RCC 7860 (cell line): ENCODE data around the gene SP2.

Experiments
- DNase-seq: peaks from one replicate; pipeline ENCODE4 v3.0.0-alpha.2; 2015; ENCODE audit warnings: low spot score
- FAIRE-seq: peaks from 2 replicates; lab custom pipeline; 2012; peaks lifted over from hg19 to GRCh38; lab: Jason Lieb, UNC

The SP2 gene

GRCh38 chr17:47869114-47869513, 26.9 kb upstream of the SP2 start:
- no peak for DNase-seq
- no peak for FAIRE-seq

DNA sequence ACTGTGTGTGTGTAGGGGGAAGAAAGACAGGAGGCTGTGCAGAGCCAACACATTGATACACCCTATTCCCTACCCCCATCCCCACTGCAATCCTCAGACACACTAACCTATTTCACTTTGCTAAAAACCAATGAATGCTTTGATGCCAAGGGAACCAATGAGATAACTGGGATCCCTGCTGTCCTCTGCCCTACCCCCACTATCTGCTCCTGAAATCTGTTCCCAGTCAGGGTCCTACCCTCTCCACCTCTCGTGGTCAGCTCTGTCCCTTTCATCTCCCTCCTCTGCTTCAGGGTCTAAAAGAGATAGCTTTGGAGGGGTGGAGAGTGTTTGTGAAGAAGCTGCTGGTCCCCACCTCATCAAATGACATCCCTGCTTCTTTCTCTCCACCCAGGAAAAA, 26.0 kb upstream of the SP2 start:
- DNase-seq (no peak), FAIRE-seq (no peak)

DNA sequence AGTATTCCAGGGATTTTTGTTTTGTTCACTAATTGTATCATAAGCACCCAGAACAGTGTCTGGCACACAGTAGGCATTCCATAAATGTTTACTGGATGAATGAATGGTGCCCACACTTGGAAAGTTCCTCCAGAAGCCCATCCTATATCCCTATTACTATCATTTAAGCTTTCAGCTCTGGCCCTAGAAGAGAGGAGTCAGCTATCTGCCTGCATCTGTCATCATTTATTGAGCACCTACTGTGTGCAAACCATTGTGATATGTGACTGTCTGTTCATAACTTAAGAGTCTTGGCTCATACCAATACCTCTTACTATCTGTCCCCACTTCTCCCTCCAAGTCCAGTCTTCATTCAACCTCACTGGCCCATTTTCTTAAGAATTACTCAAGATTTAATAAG, 25.0 kb upstream of the SP2 start:
- no peak for FAIRE-seq
- DNase-seq, result no peak

GRCh38 chr17:47872019-47872650, 23.9 kb upstream of the SP2 start:
- DNase-seq, result no peak
- FAIRE-seq, result no peak

GRCh38 chr17:47872651-47873161, 23.3 kb upstream of the SP2 start:
- FAIRE-seq (no peak), DNase-seq (no peak)

GRCh38 chr17:47873200-47874090, 22.6 kb upstream of the SP2 start:
- FAIRE-seq (no peak), DNase-seq (no peak)

DNA sequence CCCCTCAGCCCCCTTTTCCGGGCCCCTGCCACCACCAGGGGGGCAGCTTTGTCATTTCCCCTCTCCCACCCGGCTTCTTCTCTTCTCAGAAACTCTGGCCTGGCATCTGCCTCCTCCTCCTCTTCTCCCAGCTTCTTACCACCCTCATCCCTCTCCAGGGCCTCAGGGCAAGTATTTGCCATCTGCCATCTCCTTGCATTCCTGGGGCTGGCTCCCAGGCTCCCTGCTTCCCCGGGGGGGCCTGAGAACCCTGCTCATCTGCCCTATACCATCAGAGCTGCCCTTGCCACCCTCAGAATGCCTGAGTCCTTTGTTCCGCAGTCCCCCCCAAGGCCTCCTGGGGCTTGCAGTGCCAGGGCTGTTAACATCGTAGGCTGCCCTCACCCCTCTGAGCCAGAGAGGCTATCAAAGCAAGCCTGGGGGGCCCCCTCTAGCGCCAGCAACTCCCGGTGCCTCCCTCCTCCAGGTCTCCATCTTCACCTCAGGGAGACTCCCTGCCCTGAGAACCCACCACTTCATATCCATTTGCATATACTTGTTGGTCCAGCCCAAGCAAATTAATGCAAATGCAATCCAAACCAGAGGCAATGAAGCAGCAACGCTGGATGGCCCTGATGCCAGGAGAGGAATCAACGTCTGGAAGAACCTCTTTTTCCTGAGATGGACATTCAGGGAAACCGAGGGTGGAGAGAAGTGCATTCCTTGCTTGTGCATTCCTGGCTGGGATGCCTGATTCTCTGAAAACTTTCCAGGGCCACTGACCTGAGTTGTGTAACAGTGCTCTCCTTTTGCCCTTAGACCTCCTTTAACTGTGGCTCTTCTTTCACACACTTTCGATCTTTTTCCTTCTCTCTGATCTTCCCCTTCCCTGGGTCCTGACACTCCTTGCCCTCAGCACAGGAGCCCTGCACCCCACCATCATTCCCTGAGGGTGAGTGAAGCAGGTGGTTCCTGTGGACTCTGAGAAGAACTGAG, 20.7 kb upstream of the SP2 start:
- DNase-seq, result no peak
- FAIRE-seq, result no peak

GRCh38 chr17:47877368-47878034, 18.5 kb upstream of the SP2 start:
- DNase-seq (no peak), FAIRE-seq (no peak)

- no peak for DNase-seq
- no peak for FAIRE-seq
Measured at GRCh38 chr17:47878203-47879027, 17.6 kb upstream of the SP2 start.

- DNase-seq (peak; percentile 88), FAIRE-seq (peak; percentile 86)
Measured at GRCh38 chr17:47879028-47879585, 16.9 kb upstream of the SP2 start.

DNA sequence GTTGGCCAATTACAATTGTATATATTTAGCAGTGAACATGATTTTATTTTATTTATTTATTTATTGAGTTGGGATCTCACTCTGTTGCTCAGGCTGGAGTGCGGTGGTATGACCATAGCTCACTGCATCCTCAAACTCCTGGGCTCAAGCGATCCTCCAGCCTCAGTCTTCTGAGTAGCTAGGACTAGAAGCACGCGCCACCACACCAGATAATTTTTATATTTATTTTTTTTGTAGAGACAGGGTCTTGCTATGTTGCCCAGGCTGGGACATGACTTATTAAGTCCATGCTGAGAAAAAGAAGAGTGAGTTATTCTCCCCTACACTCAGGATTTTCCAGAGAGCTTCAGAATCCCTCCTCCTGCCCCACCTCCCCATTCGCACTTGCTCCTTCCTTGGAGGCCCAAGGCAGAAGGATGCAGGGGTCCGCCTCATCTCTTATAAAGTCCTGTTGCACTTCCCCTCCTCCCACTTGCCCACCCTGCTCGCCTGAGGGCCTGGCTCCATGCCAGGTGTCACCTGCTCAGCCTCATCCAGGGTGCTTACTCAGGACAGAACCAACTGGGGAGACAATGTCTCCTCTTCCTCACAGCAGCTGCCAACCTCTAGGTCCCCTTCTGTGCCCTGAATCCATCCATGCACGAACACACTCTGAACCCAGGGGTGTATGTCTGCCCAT, 16.1 kb upstream of the SP2 start:
- FAIRE-seq (no peak), DNase-seq (no peak)

DNA sequence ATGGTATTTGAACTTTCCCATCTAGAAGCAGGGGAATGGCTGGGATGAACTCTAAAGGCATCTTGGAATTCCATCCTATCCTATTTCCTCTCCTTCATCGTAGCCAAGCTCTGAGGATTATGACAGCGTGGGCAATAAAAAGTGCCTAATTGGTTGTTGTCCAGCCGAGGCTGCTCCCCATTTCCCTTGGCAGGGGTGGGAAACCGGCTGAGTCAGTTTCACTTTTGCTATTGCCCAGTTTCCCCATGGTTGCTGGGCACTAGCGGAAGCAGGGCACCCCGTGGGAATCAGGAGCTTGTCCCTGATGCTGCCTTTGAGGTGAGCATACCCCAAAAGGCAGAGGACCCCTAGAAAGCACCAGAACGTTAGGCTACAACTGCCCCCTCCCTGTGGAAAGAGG, 13.8 kb upstream of the SP2 start:
- FAIRE-seq, result no peak

GRCh38 chr17:47882695-47883588, 13.1 kb upstream of the SP2 start:
- DNase-seq (no peak), FAIRE-seq (no peak)

More for the DNA sequence above, 13.8 kb upstream of the SP2 start:
- no peak for DNase-seq

DNA sequence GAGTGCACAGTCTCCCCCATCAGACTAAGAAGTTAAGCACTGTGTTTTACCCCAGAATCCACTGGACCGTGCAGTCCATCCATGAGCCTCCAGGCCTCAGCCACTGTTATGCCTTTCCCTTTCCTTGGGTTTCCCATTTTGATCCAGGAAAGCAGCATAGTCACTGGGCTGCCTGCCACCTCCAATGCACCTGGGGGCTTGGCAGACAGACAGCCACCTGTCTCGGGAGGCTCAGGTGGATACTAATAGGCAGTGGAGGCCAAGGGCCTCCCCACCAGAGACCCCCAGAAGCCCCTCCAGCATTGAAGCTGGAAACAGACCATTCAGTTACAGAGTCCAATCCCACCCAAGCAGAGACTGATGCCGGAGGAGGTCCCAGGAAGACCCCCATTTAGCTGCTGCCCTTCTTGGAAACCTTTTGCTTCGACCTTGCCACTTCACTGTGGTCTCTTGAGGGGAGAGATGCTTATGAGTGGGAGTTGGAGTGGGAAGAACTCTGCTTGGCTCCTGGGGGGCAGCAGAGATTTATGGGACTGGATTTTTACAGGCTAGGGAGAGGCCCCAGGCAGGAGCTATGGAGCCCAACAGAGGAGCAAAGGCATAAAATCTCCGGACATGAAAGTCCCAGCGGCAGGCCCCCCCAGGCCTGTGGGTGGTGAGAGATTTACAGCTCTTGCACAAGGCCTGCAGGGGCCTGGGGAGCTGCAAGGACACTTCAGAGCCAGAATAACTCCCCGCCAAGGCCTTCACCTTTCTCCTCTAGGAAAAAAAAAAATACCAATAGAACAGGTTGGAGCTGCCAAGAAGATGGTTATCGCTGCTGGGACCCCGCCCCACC, 12.2 kb upstream of the SP2 start:
- FAIRE-seq (no peak), DNase-seq (no peak)

- FAIRE-seq, result no peak
Measured at GRCh38 chr17:47884427-47884740, 11.7 kb upstream of the SP2 start.

DNA sequence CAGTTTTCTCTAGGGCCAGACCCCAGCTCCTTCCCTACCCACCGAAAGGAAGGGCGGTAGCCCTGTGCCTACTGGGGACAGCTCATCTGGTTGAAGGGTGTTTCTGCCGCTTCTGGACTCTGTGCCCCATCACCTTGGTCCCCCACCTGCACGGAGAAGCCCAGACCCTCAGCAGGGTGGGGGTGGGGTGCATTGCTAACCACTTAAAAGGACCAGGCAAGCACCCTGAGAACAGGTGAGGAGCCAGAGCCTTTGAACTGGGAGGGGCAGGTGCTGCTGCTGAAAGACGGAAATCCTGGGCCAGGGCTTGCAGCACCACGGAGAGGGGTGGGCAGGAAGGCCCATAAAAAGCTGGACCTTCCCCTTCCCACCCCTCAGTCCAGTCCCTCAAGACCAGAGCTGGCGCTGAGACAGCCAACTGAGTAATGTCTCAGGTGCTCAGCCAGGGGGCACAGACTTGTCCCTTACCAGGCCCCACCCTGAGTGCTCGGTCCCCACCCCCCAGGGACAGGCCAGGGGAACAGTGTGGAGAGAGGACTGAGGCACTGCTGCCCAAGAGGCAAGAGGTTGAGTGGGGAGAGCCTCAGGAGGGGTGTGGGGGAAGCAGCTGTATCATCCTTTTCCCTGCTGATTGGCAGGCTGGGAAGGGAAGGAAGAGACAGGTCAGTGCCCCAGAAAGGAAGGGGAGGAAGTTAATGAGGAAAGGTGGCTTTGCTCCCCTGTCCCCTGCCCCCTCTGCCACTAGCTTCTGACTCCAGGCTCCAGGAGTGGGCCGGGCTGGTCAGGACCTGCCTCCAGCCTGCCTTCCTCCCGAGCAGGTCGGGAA, 10.9 kb upstream of the SP2 start:
- no peak for DNase-seq

More at GRCh38 chr17:47884427-47884740, 11.7 kb upstream of the SP2 start:
- DNase-seq, result no peak

More for the DNA sequence above, 10.9 kb upstream of the SP2 start:
- FAIRE-seq, result no peak
